Ishikawa (cell line): ENCODE measurements around the gene PPIC.
A peak's percentile ranks its signal among the peaks of the same experiment; 100 is the strongest.

Source experiments
- CEBPB ChIP-seq: IDR thresholded peaks from 2 replicates; pipeline ENCODE4 v1.6.1; 2012
- CREB1 ChIP-seq: IDR thresholded peaks from 2 replicates; pipeline ENCODE4 v1.6.1; 2012; ENCODE audit warnings: low read depth
- EGR1 ChIP-seq: IDR thresholded peaks from 2 replicates; pipeline ENCODE4 v1.6.1; 2012
- EP300 ChIP-seq: IDR thresholded peaks from 2 replicates; pipeline ENCODE4 v1.6.1; 2012; ENCODE audit warnings: borderline replicate concordance
- FOXM1 ChIP-seq: IDR thresholded peaks from 2 replicates; pipeline ENCODE4 v1.6.1; 2012; ENCODE audit warnings: low read depth, borderline replicate concordance
- MAX ChIP-seq: IDR thresholded peaks from 2 replicates; pipeline ENCODE4 v1.6.1; 2012
- NFIC ChIP-seq: IDR thresholded peaks from 2 replicates; pipeline ENCODE4 v1.6.1; 2012
- RAD21 ChIP-seq: IDR thresholded peaks from 2 replicates; pipeline ENCODE4 v1.6.1; 2012; ENCODE audit warnings: low read depth
- REST ChIP-seq: IDR thresholded peaks from 2 replicates; pipeline ENCODE4 v1.6.1; 2012; ENCODE audit warnings: low read depth, mild to moderate bottlenecking
- TAF1 ChIP-seq: IDR thresholded peaks from 2 replicates; pipeline ENCODE4 v1.6.1; 2012; ENCODE audit warnings: low read depth, mild to moderate bottlenecking
- TCF12 ChIP-seq: IDR thresholded peaks from 2 replicates; pipeline ENCODE4 v1.6.1; 2012; ENCODE audit warnings: low read depth
- TEAD4 ChIP-seq: IDR thresholded peaks from 2 replicates; pipeline ENCODE4 v1.6.1; 2012
- USF1 ChIP-seq: IDR thresholded peaks from 2 replicates; pipeline ENCODE4 v1.6.1; 2012
- YY1 ChIP-seq: IDR thresholded peaks from 2 replicates; pipeline ENCODE4 v1.6.1; 2012; ENCODE audit warnings: low read depth
- ZBTB7A ChIP-seq: IDR thresholded peaks from 2 replicates; pipeline ENCODE4 v1.6.1; 2012; ENCODE audit warnings: low read depth

Gene PPIC

GRCh38 chr5:123033157-123033671 is 3.3 kb downstream of the PPIC start:
- TF ChIP-seq MAX (peak; percentile 77), NFIC (0 out of 2 replicates have a peak, but pooled peaks have one; percentile 27), USF1 (peak; percentile 94), TEAD4 (no peak)

- no peak for TF ChIP-seq USF1
- TF ChIP-seq NFIC: no peak
- TF ChIP-seq REST: no peak
- TF ChIP-seq EP300: no peak
- TF ChIP-seq ZBTB7A: no peak
- no peak for TF ChIP-seq RAD21
- TF ChIP-seq CREB1: no peak
- TF ChIP-seq TEAD4: no peak
- no peak for TF ChIP-seq MAX
- TF ChIP-seq TCF12: no peak
- TF ChIP-seq TAF1: no peak
- TF ChIP-seq YY1: no peak
- no peak for TF ChIP-seq EGR1
- no peak for TF ChIP-seq FOXM1
These were observed 8.3 kb downstream of the PPIC start for GRCh38 chr5:123028222-123028621.

DNA sequence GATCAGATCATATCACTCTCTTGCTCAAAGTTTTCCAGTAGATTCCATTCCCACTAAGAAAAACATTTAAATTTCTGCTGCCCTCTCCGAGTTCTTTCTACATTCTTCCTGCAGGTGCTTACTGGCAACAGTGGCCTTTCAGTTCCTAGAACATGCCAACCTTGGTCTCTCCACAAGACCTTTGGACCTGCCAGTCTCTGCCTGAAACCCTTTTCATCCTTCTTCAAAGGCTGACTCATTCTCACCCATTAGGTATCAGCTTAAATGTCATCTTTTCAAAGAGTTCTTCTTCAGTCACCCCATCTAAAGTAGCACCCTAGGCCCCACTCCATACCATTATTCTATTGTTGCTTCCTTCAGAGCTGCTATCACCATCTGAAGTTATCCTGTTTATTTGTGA is 21.8 kb downstream of the PPIC start:
- no peak for TF ChIP-seq RAD21
- no peak for TF ChIP-seq TCF12
- no peak for TF ChIP-seq TEAD4
- TF ChIP-seq NFIC: no peak
- TF ChIP-seq REST: no peak
- no peak for TF ChIP-seq EP300
- no peak for TF ChIP-seq TAF1
- no peak for TF ChIP-seq FOXM1
- no peak for TF ChIP-seq ZBTB7A
- TF ChIP-seq EGR1: no peak
- TF ChIP-seq YY1: no peak
- no peak for TF ChIP-seq USF1
- no peak for TF ChIP-seq CEBPB
- no peak for TF ChIP-seq MAX
- TF ChIP-seq CREB1: no peak

- TF ChIP-seq TEAD4 (no peak), EP300 (no peak), EGR1 (no peak), ZBTB7A (no peak), RAD21 (no peak), TAF1 (no peak)
These were observed 24.2 kb downstream of the PPIC start for GRCh38 chr5:123012321-123012720.

GRCh38 chr5:123007754-123008153 is 28.8 kb downstream of the PPIC start:
- TF ChIP-seq CEBPB (no peak), MAX (no peak), TCF12 (no peak), ZBTB7A (no peak), EP300 (no peak), CREB1 (no peak), USF1 (no peak), REST (no peak), RAD21 (no peak), NFIC (no peak)
